Measurements from ENCODE around the gene OR56B1. TPM values are rescaled to one million over a fixed set of nuclear protein-coding genes. Genes with fewer than 3 reads are reported as not detected.
"Not testable (repeated sequence)": the region's sequence is repeated elsewhere in the genome, so short reads cannot be mapped to it uniquely, and the experiment has no call there.

The OR56B1 gene
- total RNA-seq, 1 experiment from 2014 or later, result not detected

DNA sequence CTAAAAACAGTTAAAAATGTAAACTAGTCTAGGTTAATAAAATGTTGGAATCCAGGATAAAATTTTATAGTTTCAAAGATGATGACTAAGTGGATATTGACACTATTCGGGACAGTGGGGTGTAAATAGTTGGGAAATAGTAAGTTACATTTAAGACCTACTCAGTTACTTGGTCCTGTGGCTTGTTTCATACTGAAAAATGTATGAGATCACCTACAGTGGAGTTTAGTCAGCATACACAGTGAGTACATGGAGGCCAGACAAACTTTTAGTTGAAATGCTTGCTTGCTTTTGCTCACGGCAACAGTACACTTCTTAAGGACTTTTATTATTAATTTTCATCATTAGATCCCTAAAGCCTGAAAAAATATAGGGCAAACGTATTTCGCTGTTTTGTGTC is 30.6 kb upstream of the OR56B1 start:
- Histone ChIP-seq H3K27me3 (ENCODE audit: control insufficient read depth, insufficient read depth, low read length) (no peaks in the 10 kb centered on the region), H3K36me3 (replicated peaks; ENCODE audit: control insufficient read depth, insufficient read depth, low read length) (peaks cover 4% of the 10 kb centered on the region), H3K4me3 (ENCODE audit: insufficient read depth, low read depth, low read length) (no peak overlapping the region)
- no peak for DNase-seq

DNA sequence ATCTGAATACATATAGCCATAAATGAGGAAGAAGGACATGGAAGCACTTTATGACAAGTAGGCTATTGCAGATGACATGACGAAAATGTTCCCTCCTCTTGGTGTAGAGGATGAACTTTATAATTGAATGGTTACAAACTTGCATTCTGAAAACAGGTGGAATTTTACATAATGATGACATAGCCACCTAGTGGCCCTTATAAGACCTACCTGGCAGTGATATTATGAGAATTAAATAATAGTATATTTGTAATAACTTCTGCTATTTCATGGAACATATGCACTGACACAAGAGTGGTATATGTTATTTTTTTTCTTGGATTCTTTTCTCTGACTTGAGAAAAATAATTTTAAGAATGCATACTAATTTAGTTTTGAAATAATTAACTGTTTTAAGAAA is 23.7 kb upstream of the OR56B1 start:
- DNase-seq, result no peak
- H3K36me3 ChIP-seq (replicated peaks; ENCODE audit: control insufficient read depth, insufficient read depth, low read length), result peaks cover 3% of the 10 kb centered on the region
- no peaks in the 10 kb centered on the region for H3K27me3 ChIP-seq (ENCODE audit: control insufficient read depth, insufficient read depth, low read length)
- H3K4me3 ChIP-seq (ENCODE audit: insufficient read depth, low read depth, low read length), result no peak overlapping the region

DNA sequence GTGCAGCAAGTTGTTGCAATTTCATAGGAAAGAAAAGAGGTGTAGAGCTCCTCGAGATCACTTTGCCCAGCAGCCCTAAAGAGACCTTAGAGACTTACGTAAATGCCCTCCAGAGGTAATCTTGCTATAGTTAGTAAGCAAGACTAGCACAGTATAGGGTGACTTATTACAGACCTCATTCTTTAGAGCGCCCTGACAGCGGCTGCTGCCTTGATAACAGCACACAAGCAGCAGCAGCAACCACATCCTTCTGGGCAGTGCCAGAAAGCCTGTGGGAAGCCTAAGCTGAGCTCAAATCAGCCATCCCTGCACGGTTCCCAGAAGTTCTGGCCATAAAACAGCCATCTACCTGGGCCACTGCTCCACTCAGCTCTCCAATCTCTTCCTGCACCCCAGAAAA is 22.6 kb upstream of the OR56B1 start:
- H3K36me3 ChIP-seq (replicated peaks; ENCODE audit: control insufficient read depth, insufficient read depth, low read length), result no peaks in the 10 kb centered on the region; the same call in none of the 2 replicates
- H3K27me3 ChIP-seq (ENCODE audit: control insufficient read depth, insufficient read depth, low read length), result no peaks in the 10 kb centered on the region
- H3K4me3 ChIP-seq (ENCODE audit: insufficient read depth, low read depth, low read length), result no peak overlapping the region
- no peak for DNase-seq

DNA sequence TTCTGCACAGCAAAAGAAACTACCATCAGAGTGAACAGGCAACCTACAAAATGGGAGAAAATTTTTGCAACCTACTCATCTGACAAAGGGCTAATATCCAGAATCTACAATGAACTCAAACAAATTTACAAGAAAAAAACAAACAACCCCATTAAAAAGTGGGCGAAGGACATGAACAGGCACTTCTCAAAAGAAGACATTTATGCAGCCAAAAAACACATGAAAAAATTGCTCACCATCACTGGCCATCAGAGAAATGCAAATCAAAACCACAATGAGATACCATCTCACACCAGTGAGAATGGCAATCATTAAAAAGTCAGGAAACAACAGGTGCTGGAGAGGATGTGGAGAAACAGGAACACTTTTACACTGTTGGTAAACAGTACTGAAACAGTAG is 19.7 kb upstream of the OR56B1 start:
- H3K36me3 ChIP-seq (replicated peaks; ENCODE audit: control insufficient read depth, insufficient read depth, low read length); H3K27me3 ChIP-seq (ENCODE audit: control insufficient read depth, insufficient read depth, low read length); DNase-seq; H3K4me3 ChIP-seq (ENCODE audit: insufficient read depth, low read depth, low read length): not testable (repeated sequence)

DNA sequence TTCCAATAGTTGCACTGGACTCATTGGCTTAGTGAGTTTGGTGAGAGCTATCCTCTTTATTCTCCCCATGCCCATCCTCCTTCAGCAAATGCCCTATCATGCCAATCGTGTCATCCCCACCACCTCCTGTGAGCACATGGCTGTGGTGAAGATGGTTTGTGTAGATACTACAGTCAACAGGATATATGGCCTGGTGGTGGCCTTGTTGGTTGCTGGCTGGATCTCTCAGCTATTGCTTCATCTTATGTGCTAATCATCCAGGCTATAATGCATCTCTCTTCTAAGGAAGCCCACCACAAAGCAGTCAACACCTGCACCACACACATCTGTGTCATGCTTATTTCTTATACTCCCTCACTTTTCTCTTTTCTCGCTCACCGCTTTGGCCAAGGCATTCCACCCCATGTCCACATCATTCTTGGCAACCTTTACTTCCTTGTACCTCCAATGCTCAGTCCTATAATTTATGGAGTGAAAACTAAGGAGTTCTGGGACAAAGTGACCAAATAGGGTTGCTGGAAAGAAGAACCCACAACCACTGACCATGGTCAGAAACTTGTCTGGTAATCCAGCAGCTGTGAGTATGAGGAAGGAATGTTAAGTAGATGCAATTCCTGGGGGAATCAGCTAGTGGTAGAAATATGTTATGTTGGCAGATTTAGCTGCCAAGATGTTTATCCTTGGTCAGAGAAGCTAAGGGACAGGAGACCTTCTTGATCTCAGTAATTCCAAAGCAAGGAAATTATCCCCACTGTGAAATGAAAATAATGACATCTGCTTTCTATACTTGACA is 16.3 kb upstream of the OR56B1 start:
- DNase-seq, result no peak
- Histone ChIP-seq H3K36me3 (replicated peaks; ENCODE audit: control insufficient read depth, insufficient read depth, low read length) (no peaks in the 10 kb centered on the region), H3K4me3 (ENCODE audit: insufficient read depth, low read depth, low read length) (no peak overlapping the region), H3K27me3 (ENCODE audit: control insufficient read depth, insufficient read depth, low read length) (no peaks in the 10 kb centered on the region)

DNA sequence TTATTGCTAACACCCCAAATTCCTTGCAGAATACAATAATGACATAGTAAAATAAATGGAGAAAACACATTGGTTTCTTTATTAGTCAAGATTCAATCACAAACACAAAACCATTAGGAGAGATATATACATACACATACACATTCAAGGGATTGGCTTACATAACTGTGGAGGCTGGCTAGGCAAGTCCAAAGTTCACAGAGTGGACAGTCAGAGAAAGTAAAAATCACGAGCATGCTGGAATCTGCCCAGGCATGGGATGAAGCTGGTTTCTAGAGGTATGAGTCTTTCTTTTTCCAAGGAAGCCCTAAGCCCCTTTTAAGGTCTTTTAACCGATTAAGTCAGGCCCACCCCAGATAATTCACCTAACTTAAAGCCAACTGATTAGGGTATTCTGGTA is 13.6 kb upstream of the OR56B1 start:
- no peak overlapping the region for H3K4me3 ChIP-seq (ENCODE audit: insufficient read depth, low read depth, low read length)
- no peaks in the 10 kb centered on the region for H3K27me3 ChIP-seq (ENCODE audit: control insufficient read depth, insufficient read depth, low read length)
- H3K36me3 ChIP-seq (replicated peaks; ENCODE audit: control insufficient read depth, insufficient read depth, low read length), result no peaks in the 10 kb centered on the region
- DNase-seq, result no peak

DNA sequence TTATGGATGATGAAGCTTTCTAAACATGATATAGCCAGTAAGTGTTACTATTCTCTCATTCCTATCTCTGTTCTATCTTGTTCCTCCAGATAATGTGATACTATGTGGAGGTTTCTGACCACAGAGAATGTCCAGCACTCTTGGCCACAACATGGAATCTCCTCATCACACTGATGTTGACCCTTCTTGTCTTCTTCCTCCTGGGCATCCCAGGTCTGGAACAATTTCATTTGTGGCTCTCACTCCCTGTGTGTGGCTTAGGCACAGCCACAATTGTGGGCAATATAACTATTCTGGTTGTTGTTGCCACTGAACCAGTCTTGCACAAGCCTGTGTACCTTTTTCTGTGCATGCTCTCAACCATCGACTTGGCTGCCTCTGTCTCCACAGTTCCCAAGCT is 9.9 kb upstream of the OR56B1 start:
- H3K27me3 ChIP-seq (ENCODE audit: control insufficient read depth, insufficient read depth, low read length), result no peaks in the 10 kb centered on the region
- no peak for DNase-seq
- H3K36me3 ChIP-seq (replicated peaks; ENCODE audit: control insufficient read depth, insufficient read depth, low read length), result no peaks in the 10 kb centered on the region
- H3K4me3 ChIP-seq (ENCODE audit: insufficient read depth, low read depth, low read length), result no peak overlapping the region

DNA sequence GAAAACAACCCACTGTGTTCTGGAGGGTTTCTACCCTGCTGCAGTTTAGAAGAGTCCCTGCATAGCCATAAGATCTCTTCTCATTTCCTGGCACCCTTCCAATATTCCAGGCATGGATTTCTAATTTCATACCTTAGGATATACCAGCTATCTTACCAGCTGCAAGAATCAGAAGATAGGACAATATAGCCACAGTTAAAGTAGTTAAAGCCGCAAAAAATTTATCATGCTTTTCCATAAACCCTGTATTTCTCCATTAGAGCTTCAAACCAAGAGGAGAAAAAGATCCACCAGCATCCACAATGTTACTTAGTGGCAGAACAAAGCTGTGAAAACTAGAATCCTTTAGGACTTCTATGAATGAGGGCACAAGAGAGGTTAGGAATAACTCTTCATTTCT is 8.6 kb upstream of the OR56B1 start:
- no peak for DNase-seq
- Histone ChIP-seq H3K27me3 (ENCODE audit: control insufficient read depth, insufficient read depth, low read length) (no peaks in the 10 kb centered on the region), H3K4me3 (ENCODE audit: insufficient read depth, low read depth, low read length) (no peak overlapping the region), H3K36me3 (replicated peaks; ENCODE audit: control insufficient read depth, insufficient read depth, low read length) (no peaks in the 10 kb centered on the region)

DNA sequence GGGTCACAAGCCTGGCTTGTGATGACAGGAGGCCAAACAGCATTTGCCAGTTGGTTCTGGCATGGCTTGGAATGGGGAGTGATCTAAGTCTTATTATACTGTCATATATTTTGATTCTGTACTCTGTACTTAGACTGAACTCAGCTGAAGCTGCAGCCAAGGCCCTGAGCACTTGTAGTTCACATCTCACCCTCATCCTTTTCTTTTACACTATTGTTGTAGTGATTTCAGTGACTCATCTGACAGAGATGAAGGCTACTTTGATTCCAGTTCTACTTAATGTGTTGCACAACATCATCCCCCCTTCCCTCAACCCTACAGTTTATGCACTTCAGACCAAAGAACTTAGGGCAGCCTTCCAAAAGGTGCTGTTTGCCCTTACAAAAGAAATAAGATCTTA is 843 bp downstream of the OR56B1 start:
- no peak overlapping the region for H3K4me3 ChIP-seq (ENCODE audit: insufficient read depth, low read depth, low read length)
- no peaks in the 10 kb centered on the region for H3K27me3 ChIP-seq (ENCODE audit: control insufficient read depth, insufficient read depth, low read length)
- no peak for DNase-seq
- no peaks in the 10 kb centered on the region for H3K36me3 ChIP-seq (replicated peaks; ENCODE audit: control insufficient read depth, insufficient read depth, low read length)

DNA sequence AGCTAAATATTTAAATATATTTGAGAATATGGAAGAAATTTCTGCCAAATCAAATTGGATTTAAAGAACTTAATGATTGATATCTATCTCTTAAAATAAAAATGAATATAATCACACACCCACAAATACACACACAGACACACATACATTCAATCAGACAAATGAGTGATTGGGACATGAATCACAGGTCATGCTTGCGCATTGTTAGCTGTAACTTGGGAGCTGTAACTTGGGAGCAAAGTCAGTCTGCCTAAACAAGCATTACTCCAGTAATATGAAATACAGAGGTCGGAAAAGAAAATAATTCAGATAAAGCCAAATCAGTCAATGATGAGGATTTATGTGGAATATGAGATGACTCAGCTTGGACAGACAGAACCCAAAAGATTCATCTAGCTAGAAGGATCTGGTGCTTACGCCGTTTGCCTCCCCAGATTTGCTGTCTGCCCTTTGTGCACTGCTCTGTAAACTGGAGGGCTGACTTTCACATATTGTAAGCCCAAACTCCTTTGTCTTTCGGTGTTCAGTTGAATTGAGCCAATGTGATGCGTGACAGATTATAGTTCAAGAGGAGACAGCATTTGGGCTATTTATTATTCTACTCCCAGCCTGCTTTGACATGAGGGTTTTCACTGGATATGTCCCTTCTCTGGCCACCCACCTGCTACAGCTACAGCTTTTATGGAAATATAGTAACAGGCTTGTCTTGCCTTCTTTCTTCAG is 1.6 kb downstream of the OR56B1 start:
- no peaks in the 10 kb centered on the region for H3K36me3 ChIP-seq (replicated peaks; ENCODE audit: control insufficient read depth, insufficient read depth, low read length)
- no peak for DNase-seq
- H3K4me3 ChIP-seq (ENCODE audit: insufficient read depth, low read depth, low read length), result no peak overlapping the region
- H3K27me3 ChIP-seq (ENCODE audit: control insufficient read depth, insufficient read depth, low read length), result no peaks in the 10 kb centered on the region

DNA sequence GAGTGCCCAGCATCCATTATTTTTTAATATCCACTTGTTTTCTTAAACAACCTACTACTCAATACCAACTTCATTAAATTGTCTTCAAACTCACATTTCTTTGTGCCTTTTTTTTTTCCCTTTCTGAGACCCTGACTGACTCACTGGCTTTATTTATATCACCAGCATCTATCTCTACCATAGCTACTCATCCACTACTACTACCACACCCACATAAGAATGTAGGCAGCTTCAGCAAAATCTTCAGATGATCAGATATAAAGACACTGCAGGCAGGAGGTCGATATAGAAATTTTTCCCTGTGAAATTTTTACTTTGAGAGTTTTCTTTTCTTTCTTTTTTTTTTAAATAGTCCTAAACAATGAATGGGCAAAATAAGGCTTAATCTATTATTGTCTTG is 2.2 kb downstream of the OR56B1 start:
- Histone ChIP-seq H3K36me3 (replicated peaks; ENCODE audit: control insufficient read depth, insufficient read depth, low read length) (no peaks in the 10 kb centered on the region), H3K27me3 (ENCODE audit: control insufficient read depth, insufficient read depth, low read length) (no peaks in the 10 kb centered on the region), H3K4me3 (ENCODE audit: insufficient read depth, low read depth, low read length) (no peak overlapping the region)
- no peak for DNase-seq

DNA sequence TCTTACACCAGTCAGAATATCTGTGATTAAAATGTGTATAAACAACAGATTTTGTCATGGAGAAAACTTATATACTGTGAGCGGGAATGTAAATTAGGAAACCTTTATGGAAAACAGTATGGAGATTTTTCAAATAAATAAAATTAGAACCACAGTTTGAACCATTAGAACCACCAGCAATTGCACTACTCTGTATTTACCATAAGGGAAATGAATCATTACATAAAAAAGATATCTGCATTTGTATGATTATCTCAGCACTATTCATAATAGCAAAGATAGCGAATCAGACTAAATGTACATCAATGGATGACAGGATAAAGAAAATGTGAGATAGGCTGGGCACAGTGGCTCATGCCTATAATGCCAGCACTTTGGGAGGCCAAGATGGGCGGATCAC is 10.4 kb downstream of the OR56B1 start:
- Histone ChIP-seq H3K27me3 (ENCODE audit: control insufficient read depth, insufficient read depth, low read length) (no peaks in the 10 kb centered on the region), H3K36me3 (replicated peaks; ENCODE audit: control insufficient read depth, insufficient read depth, low read length) (no peaks in the 10 kb centered on the region), H3K4me3 (ENCODE audit: insufficient read depth, low read depth, low read length) (no peak overlapping the region)
- no peak for DNase-seq

DNA sequence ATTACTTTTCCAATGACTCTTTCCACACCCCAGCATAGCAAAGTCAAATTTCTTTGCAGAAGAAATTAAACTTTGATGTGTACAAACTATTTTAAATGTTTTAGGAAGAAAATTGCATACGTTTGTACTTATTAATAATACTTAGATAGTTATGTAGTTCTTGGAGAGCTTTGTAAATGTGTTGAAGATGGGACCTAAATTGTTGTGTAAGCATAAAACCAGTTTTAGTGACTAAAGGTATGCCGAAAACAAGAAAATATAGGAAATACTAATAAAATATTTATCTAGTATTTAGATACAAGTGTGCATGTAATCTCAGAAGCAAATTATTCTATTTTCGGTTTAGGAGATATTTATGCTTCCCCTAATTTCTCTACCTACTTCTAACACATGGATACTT is 13.6 kb downstream of the OR56B1 start:
- DNase-seq, result no peak
- Histone ChIP-seq H3K36me3 (replicated peaks; ENCODE audit: control insufficient read depth, insufficient read depth, low read length) (no peaks in the 10 kb centered on the region), H3K27me3 (ENCODE audit: control insufficient read depth, insufficient read depth, low read length) (no peaks in the 10 kb centered on the region), H3K4me3 (ENCODE audit: insufficient read depth, low read depth, low read length) (no peak overlapping the region)

DNA sequence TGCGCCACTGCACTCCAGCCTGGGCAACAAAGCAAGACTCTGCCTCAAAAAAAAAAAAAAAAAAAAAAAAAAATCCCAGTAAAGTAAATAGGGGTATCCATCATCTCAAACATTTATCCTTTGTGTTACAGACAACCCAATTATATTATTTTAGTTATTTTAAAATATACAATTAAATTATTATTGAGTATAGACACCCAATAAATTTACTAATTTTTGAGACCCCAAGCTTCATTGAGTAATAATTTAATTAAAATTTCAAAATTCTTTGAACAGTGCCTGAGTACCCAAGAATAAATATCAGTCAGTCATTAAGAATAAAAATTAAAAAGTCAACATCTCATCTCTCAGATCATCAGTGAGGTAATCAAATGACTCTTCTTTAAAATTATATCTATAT is 17.7 kb downstream of the OR56B1 start, which contains the start of gene OR52N4:
Gene OR52N4 (plus strand): TSS at position 301 of the 400 bp plus-strand sequence. CDS start 498 bp downstream, outside the sequence.
- Histone ChIP-seq H3K4me3 (ENCODE audit: insufficient read depth, low read depth, low read length) (no peak within 1 kb of the TSS), H3K27me3 (ENCODE audit: control insufficient read depth, insufficient read depth, low read length) (no peaks in the 10 kb centered on the region), H3K36me3 (replicated peaks; ENCODE audit: control insufficient read depth, insufficient read depth, low read length) (no peaks in the 10 kb centered on the region)
- no peak for DNase-seq

DNA sequence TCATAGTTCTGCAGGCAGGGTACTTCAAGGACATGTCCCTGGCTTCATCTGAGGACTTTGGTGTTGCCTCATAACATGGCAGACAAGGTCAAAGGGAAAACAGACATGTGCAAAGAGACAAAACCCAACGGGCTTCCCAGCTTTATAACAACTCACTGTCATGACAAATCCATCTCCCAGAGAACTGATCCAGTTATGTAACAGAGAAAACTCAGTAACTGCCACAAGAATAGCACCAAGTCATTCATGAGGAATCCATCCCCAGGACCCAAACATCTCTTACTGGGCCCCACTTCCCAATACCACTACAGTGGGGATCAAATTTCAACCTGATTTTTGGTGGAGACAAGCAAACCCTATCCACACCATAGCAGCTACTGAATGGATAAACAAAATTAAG is 30.8 kb downstream of the OR56B1 start:
- H3K27me3 ChIP-seq (ENCODE audit: control insufficient read depth, insufficient read depth, low read length), result no peaks in the 10 kb centered on the region
- H3K4me3 ChIP-seq (ENCODE audit: insufficient read depth, low read depth, low read length), result no peak overlapping the region
- no peak for DNase-seq
- no peaks in the 10 kb centered on the region for H3K36me3 ChIP-seq (replicated peaks; ENCODE audit: control insufficient read depth, insufficient read depth, low read length)

Data from H7 (cell line).